K562 (cell line): ENCODE measurements around the gene NINJ2. TPM values are rescaled to one million over a fixed set of nuclear protein-coding genes. Genes with fewer than 3 reads are reported as not detected.

ENCODE experiments used
- ESRRA ChIP-seq: fragments of 450-650 bp; IDR thresholded peaks from 2 replicates; pipeline ENCODE4 v1.6.1; 2014; ENCODE audit warnings: low read depth, mild to moderate bottlenecking, moderate library complexity, borderline replicate concordance
- FIP1L1 ChIP-seq: fragments of 200-400 bp; formaldehyde crosslinking; IDR thresholded peaks from 2 replicates; pipeline ENCODE4 v1.6.1; 2018; ENCODE audit warnings: mild to moderate bottlenecking, low read depth, low read length; ENCODE audit not compliant: poor library complexity, severe bottlenecking
- GTF2B ChIP-seq: IDR thresholded peaks from 2 replicates; pipeline ENCODE4 v1.6.1; 2011; ENCODE audit not compliant: insufficient read length; ENCODE audit errors: extremely low read depth
- MTF1 ChIP-seq: fragments of 250-450 bp; sonication (Bioruptor Pico); IDR thresholded peaks from 2 replicates; pipeline ENCODE4 v1.9.0; 2021; ENCODE audit warnings: moderate library complexity, mild to moderate bottlenecking, inconsistent platforms, borderline replicate concordance
- PRPF4 ChIP-seq: fragments of 200-400 bp; formaldehyde crosslinking; IDR thresholded peaks from one replicate; pipeline ENCODE4 v1.6.1; 2017; ENCODE audit warnings: low read length, low read depth, mild to moderate bottlenecking; ENCODE audit not compliant: insufficient read depth, poor library complexity, severe bottlenecking
- SRF ChIP-seq, 2 experiments: fragments of 250-450, 450-650 bp in 1 of 2; sonication (Bioruptor Pico) in 1 of 2; sonication (generic) in 1 of 2; formaldehyde crosslinking; IDR thresholded peaks; 2 replicates each; pipeline versions ENCODE4 v1.5.0 to v1.5.1; 2020 to 2022; ENCODE audit warnings: mild to moderate bottlenecking in 1 of 2, missing genetic modification reagents in 1 of 2
- SRSF3 ChIP-seq: fragments of 200-400 bp; formaldehyde crosslinking; IDR thresholded peaks from 2 replicates; pipeline ENCODE4 v1.6.1; 2016; ENCODE audit warnings: mild to moderate bottlenecking, low read length, moderate library complexity; ENCODE audit not compliant: insufficient read depth
- STAT5B ChIP-seq: fragments of 250-450 bp; sonication (Bioruptor Pico); IDR thresholded peaks from 2 replicates; pipeline ENCODE4 v1.8.0; 2021; ENCODE audit warnings: mild to moderate bottlenecking, inconsistent platforms
- YBX1 ChIP-seq: fragments of 450-650 bp; IDR thresholded peaks from 2 replicates; pipeline ENCODE4 v1.7.1; 2016; ENCODE audit warnings: mild to moderate bottlenecking
- ZBED1 ChIP-seq: IDR thresholded peaks from 2 replicates; pipeline ENCODE4 v1.6.1; 2014
- ZNF253 ChIP-seq: fragments of 250-450 bp; sonication (Bioruptor Pico); conservative IDR thresholded peaks from 2 replicates; pipeline ENCODE4 v1.6.1; 2021; ENCODE audit warnings: mild to moderate bottlenecking
- ZNF778 ChIP-seq: fragments of 450-650 bp; formaldehyde crosslinking; IDR thresholded peaks from 2 replicates; pipeline ENCODE4 v1.4.0; 2020; ENCODE audit warnings: mild to moderate bottlenecking, moderate library complexity
- polyA plus RNA-seq, 8 experiments: library from polyadenylated mRNA; depleted of rRNA in 4 of 8; stranded (reverse) in 5 of 8; unstranded in 3 of 8; fragments of >200 nt; fragmentation: Nextera tagmentation in 2 of 8; fragmentation: Illumina TruSeq in 1 of 8; extraction: Ambion mirVana in 2 of 8; extraction: Trizol in 1 of 8; gene quantifications; 2 replicates each; pipeline versions ENCODE4 v1.2.1 to v1.2.3, GENCODE V29; 2011 to 2014; ENCODE audit warnings: inconsistent platforms in 1 of 8, missing spikeins in 1 of 8
- total RNA-seq, 7 experiments: library from RNA; depleted of rRNA in 6 of 7; stranded (reverse); fragments of >200 nt in 6 of 7; fragmentation: Illumina TruSeq in 2 of 7; extraction: Trizol in 2 of 7; gene quantifications; 2 replicates each; pipeline versions ENCODE4 v1.2.1 to v1.2.3, GENCODE V29; 2011 to 2021; ENCODE audit warnings: low replicate concordance in 1 of 7
- TF ChIP-seq, protein P1 (sequence below): fragments of 250-450 bp; sonication (Bioruptor Pico); IDR thresholded peaks from 2 replicates; pipeline ENCODE4 v1.8.0; 2022; ENCODE audit warnings: inconsistent platforms, mild to moderate bottlenecking, moderate library complexity, borderline replicate concordance
- TF ChIP-seq, protein P2 (sequence below), 2 experiments: fragments of 450-650 bp; formaldehyde crosslinking in 1 of 2; IDR thresholded peaks; 2 replicates each; pipeline versions ENCODE4 v1.4.0 to v1.6.1; 2014 to 2020; ENCODE audit warnings: mild to moderate bottlenecking in 2 of 2, borderline replicate concordance in 1 of 2, low read depth in 1 of 2
- TF ChIP-seq, protein P3 (sequence below): sonication (generic); formaldehyde crosslinking; IDR thresholded peaks from 2 replicates; pipeline ENCODE4 v1.8.0; 2022; ENCODE audit warnings: missing genetic modification reagents, mild to moderate bottlenecking, moderate library complexity, borderline replicate concordance

Gene NINJ2
- total and polyA plus RNA-seq, 9 of the 15 experiments (the other 6 are each of a cell fraction or from before 2014, with no cell fraction given) = 2.6 to 16.0 (median 4.5) TPM

DNA sequence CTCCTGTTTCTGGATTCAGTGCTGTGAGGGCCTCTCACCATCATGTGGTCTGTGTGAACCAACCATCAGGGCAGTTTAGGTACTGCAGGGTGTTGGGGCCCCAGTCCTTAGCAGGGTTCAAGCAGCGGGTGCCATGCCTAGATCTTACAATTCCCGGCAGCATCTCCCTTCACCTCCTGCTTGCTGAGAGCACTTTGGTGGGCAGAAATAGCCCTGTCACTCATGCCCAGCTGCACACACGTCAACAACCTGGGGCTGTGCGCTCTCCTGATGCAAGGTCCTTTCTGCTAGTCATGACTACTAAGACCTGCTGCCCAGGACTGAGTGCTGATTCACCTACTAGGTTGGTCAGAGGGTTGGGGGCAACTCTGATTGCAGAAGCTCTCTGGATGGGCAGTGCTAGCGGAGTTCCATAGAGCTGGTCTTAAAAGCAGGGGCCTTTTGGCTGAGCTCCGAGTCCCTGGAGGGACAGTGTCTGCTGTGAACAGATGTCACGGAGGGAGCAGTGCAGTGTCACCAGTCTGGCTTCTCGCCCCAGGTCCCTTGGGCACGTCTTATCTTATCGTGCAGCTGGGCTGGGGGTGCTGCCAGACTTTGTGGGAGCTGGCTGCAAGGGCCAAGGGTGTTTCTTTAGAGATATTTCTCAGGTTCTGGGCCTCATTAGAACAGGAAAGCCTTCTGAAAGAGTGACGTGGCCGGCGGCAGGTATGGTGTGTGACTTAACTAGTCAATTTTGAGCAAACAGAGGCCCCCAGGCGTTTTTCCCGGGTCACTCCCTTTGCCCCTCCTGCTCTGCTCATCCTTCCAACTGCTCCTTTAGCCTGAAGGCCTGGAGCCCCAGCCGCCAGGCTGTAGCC lies 71.8 kb downstream of the NINJ2 start (continued):
- TF ChIP-seq, protein P1, sequence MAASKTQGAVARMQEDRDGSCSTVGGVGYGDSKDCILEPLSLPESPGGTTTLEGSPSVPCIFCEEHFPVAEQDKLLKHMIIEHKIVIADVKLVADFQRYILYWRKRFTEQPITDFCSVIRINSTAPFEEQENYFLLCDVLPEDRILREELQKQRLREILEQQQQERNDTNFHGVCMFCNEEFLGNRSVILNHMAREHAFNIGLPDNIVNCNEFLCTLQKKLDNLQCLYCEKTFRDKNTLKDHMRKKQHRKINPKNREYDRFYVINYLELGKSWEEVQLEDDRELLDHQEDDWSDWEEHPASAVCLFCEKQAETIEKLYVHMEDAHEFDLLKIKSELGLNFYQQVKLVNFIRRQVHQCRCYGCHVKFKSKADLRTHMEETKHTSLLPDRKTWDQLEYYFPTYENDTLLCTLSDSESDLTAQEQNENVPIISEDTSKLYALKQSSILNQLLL = no peak
- TF ChIP-seq SRSF3 (no peak), ZBED1 (peak; percentile 90; the same call in 1 of the 2 replicates), ZNF778 (CRISPR knock-in tag) (no peak), ZNF253 (no peak), FIP1L1 (no peak), STAT5B (no peak), GTF2B (no peak), PRPF4 (no peak), ESRRA (no peak; the same call in 1 of the 2 replicates), YBX1 (no peak), MTF1 (CRISPR knock-in tag) (no peak), SRF (CRISPR knock-in tag; IDR thresholded peaks at IDR 0.05) (no peak)
- TF ChIP-seq, protein P2, sequence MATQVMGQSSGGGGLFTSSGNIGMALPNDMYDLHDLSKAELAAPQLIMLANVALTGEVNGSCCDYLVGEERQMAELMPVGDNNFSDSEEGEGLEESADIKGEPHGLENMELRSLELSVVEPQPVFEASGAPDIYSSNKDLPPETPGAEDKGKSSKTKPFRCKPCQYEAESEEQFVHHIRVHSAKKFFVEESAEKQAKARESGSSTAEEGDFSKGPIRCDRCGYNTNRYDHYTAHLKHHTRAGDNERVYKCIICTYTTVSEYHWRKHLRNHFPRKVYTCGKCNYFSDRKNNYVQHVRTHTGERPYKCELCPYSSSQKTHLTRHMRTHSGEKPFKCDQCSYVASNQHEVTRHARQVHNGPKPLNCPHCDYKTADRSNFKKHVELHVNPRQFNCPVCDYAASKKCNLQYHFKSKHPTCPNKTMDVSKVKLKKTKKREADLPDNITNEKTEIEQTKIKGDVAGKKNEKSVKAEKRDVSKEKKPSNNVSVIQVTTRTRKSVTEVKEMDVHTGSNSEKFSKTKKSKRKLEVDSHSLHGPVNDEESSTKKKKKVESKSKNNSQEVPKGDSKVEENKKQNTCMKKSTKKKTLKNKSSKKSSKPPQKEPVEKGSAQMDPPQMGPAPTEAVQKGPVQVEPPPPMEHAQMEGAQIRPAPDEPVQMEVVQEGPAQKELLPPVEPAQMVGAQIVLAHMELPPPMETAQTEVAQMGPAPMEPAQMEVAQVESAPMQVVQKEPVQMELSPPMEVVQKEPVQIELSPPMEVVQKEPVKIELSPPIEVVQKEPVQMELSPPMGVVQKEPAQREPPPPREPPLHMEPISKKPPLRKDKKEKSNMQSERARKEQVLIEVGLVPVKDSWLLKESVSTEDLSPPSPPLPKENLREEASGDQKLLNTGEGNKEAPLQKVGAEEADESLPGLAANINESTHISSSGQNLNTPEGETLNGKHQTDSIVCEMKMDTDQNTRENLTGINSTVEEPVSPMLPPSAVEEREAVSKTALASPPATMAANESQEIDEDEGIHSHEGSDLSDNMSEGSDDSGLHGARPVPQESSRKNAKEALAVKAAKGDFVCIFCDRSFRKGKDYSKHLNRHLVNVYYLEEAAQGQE (IDR thresholded peaks at IDR 0.05; ENCODE audit: borderline replicate concordance) = peak; percentile 40
- TF ChIP-seq, protein P2 (CRISPR knock-in tag; IDR thresholded peaks at IDR 0.05; ENCODE audit: low read depth) = no peak
- TF ChIP-seq, protein P3, sequence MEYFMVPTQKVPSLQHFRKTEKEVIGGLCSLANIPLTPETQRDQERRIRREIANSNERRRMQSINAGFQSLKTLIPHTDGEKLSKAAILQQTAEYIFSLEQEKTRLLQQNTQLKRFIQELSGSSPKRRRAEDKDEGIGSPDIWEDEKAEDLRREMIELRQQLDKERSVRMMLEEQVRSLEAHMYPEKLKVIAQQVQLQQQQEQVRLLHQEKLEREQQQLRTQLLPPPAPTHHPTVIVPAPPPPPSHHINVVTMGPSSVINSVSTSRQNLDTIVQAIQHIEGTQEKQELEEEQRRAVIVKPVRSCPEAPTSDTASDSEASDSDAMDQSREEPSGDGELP (CRISPR knock-in tag) = peak; percentile 93
